Astrocyte (in vitro differentiated cells and primary cell): ENCODE data around the gene PTPRT. TPM values are rescaled to one million over a fixed set of nuclear protein-coding genes. Genes with fewer than 3 reads are reported as not detected.

ENCODE experiments used
- DNase-seq: peaks from one replicate; pipeline ENCODE4 v3.0.0-alpha.2; 2010; ENCODE audit warnings: low read depth
- FAIRE-seq: peaks from 2 replicates; lab custom pipeline; 2011; peaks lifted over from hg19 to GRCh38; lab: Jason Lieb, UNC
- H2AFZ ChIP-seq: 2 replicates; pipeline ENCODE4 v1.6.0; 2012; ENCODE audit warnings: low read depth, low read length, inconsistent platforms
- H3K27ac ChIP-seq: 2 replicates; pipeline ENCODE4 v1.5.1; 2011; ENCODE audit warnings: low read depth, low read length, inconsistent platforms
- H3K27me3 ChIP-seq: 2 replicates; pipeline ENCODE4 v1.6.0; 2011; ENCODE audit warnings: low read length, inconsistent platforms; ENCODE audit not compliant: insufficient read depth
- H3K36me3 ChIP-seq: 2 replicates; pipeline ENCODE4 v1.5.1; 2011; ENCODE audit warnings: low read length, inconsistent platforms; ENCODE audit not compliant: insufficient read depth
- H3K4me1 ChIP-seq: 2 replicates; pipeline ENCODE4 v1.5.1; 2011; ENCODE audit warnings: low read length, inconsistent platforms; ENCODE audit not compliant: insufficient read depth
- H3K4me2 ChIP-seq: 2 replicates; pipeline ENCODE4 v1.6.0; 2012; ENCODE audit warnings: low read length, inconsistent platforms
- H3K4me3 ChIP-seq: 2 replicates; pipeline ENCODE4 v1.5.1; 2011; ENCODE audit warnings: low read depth, mild to moderate bottlenecking, low read length, inconsistent platforms; ENCODE audit not compliant: insufficient read depth
- H3K79me2 ChIP-seq: 2 replicates; pipeline ENCODE4 v1.6.0; 2012; ENCODE audit warnings: mild to moderate bottlenecking, low read length, inconsistent platforms; ENCODE audit not compliant: insufficient read depth
- H3K9ac ChIP-seq: 2 replicates; pipeline ENCODE4 v1.6.0; 2012; ENCODE audit warnings: mild to moderate bottlenecking, low read length, inconsistent platforms
- H3K9me3 ChIP-seq: 2 replicates; pipeline ENCODE4 v1.5.1; 2012; ENCODE audit warnings: low read depth, mild to moderate bottlenecking, low read length, inconsistent platforms; ENCODE audit not compliant: insufficient read depth
- H4K20me1 ChIP-seq: 2 replicates; pipeline ENCODE4 v1.6.0; 2012; ENCODE audit warnings: low read length, inconsistent platforms; ENCODE audit not compliant: insufficient read depth
- H3K27ac Mint-ChIP-seq: one replicate; pipeline ENCODE4 v1.8.0; 2021; ENCODE audit warnings: mild to moderate bottlenecking, mixed read lengths; ENCODE audit not compliant: unreplicated experiment
- H3K27me3 Mint-ChIP-seq: one replicate; pipeline ENCODE4 v1.8.0; 2021; ENCODE audit warnings: low read depth, mixed read lengths; ENCODE audit not compliant: unreplicated experiment
- H3K36me3 Mint-ChIP-seq: one replicate; pipeline ENCODE4 v1.8.0; 2021; ENCODE audit warnings: low read depth, mixed read lengths; ENCODE audit not compliant: unreplicated experiment
- H3K4me1 Mint-ChIP-seq: one replicate; pipeline ENCODE4 v1.8.0; 2021; ENCODE audit warnings: low read depth, mixed read lengths; ENCODE audit not compliant: unreplicated experiment
- H3K4me3 Mint-ChIP-seq: one replicate; pipeline ENCODE4 v1.8.0; 2021; ENCODE audit warnings: mild to moderate bottlenecking, moderate library complexity, mixed read lengths; ENCODE audit not compliant: unreplicated experiment
- H3K9me3 Mint-ChIP-seq: one replicate; pipeline ENCODE4 v1.8.0; 2021; ENCODE audit warnings: mild to moderate bottlenecking, mixed read lengths; ENCODE audit not compliant: unreplicated experiment
- EZH2 ChIP-seq: IDR thresholded peaks from 2 replicates; pipeline ENCODE4 v1.6.1; 2012; ENCODE audit warnings: mild to moderate bottlenecking, low read length, inconsistent platforms; ENCODE audit not compliant: insufficient read depth
- total RNA-seq: library from RNA; stranded (reverse); gene quantifications from 2 replicates; pipeline ENCODE4 v1.2.1, GENCODE V29; 2021
- TF ChIP-seq, protein P1 (sequence below): IDR thresholded peaks from 2 replicates; pipeline ENCODE4 v1.5.1; 2011; ENCODE audit warnings: low read depth, mild to moderate bottlenecking, inconsistent platforms, low read length, moderate library complexity; ENCODE audit not compliant: insufficient read depth

Gene PTPRT
- total RNA-seq, 1 donor from 2014 or later: 0.25 TPM

- FAIRE-seq (no peak), DNase-seq (no peak)
- no peaks in the 10 kb centered on the region for H3K36me3 ChIP-seq
- no peaks in the 10 kb centered on the region for H3K9me3 ChIP-seq
- H2AFZ ChIP-seq: no peak overlapping the region
- no peaks in the 10 kb centered on the region for H3K4me1 Mint-ChIP-seq
- H3K4me1 ChIP-seq: no peaks in the 10 kb centered on the region
- H3K27me3 Mint-ChIP-seq: no peaks in the 10 kb centered on the region
- H4K20me1 ChIP-seq: no peaks in the 10 kb centered on the region
- H3K27me3 ChIP-seq: no peaks in the 10 kb centered on the region
- no peak overlapping the region for H3K4me3 ChIP-seq
- TF ChIP-seq, protein P1, sequence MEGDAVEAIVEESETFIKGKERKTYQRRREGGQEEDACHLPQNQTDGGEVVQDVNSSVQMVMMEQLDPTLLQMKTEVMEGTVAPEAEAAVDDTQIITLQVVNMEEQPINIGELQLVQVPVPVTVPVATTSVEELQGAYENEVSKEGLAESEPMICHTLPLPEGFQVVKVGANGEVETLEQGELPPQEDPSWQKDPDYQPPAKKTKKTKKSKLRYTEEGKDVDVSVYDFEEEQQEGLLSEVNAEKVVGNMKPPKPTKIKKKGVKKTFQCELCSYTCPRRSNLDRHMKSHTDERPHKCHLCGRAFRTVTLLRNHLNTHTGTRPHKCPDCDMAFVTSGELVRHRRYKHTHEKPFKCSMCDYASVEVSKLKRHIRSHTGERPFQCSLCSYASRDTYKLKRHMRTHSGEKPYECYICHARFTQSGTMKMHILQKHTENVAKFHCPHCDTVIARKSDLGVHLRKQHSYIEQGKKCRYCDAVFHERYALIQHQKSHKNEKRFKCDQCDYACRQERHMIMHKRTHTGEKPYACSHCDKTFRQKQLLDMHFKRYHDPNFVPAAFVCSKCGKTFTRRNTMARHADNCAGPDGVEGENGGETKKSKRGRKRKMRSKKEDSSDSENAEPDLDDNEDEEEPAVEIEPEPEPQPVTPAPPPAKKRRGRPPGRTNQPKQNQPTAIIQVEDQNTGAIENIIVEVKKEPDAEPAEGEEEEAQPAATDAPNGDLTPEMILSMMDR: no peak
- no peak for TF ChIP-seq EZH2
- H3K4me3 Mint-ChIP-seq: no peak overlapping the region
- H3K27ac ChIP-seq: no peak overlapping the region
- H3K79me2 ChIP-seq: no peaks in the 10 kb centered on the region
- H3K9ac ChIP-seq: no peak overlapping the region
- no peaks in the 10 kb centered on the region for H3K9me3 Mint-ChIP-seq
- no peak overlapping the region for H3K27ac Mint-ChIP-seq
- no peaks in the 10 kb centered on the region for H3K36me3 Mint-ChIP-seq
- no peak overlapping the region for H3K4me2 ChIP-seq
Measured at GRCh38 chr20:43178080-43178479, 11.6 kb downstream of the PTPRT start.

DNA sequence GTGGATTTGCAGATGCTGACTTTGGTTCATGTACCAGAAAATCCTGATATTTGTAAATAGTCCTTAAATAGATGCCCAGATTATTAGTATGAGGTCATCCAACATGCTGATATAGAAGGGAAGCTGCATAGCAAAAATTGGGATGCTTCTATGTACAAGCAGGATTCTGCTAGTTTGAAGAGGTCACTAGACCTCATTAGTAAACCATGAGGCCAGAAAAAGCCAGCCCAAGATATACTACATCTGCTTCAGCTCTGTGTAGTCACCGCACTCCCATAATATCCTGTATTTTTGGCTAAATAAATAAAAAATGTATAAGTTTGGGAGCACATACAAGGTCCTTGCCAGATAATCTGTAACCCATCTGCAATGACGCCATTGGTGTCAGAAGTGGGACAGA, 13.0 kb downstream of the PTPRT start:
- FAIRE-seq (no peak), DNase-seq (no peak)
- Mint-ChIP-seq H3K27ac (no peak overlapping the region), H3K9me3 (no peaks in the 10 kb centered on the region), H3K4me3 (no peak overlapping the region), H3K27me3 (no peaks in the 10 kb centered on the region), H3K4me1 (no peaks in the 10 kb centered on the region), H3K36me3 (no peaks in the 10 kb centered on the region)
- H3K36me3 ChIP-seq: no peaks in the 10 kb centered on the region
- TF ChIP-seq, protein P1: no peak
- no peak for TF ChIP-seq EZH2
- no peak overlapping the region for H3K4me3 ChIP-seq
- no peak overlapping the region for H3K4me2 ChIP-seq
- no peaks in the 10 kb centered on the region for H3K79me2 ChIP-seq
- H3K27me3 ChIP-seq: no peaks in the 10 kb centered on the region
- no peak overlapping the region for H3K9ac ChIP-seq
- no peaks in the 10 kb centered on the region for H3K4me1 ChIP-seq
- no peak overlapping the region for H2AFZ ChIP-seq
- no peaks in the 10 kb centered on the region for H4K20me1 ChIP-seq
- H3K27ac ChIP-seq: no peak overlapping the region
- H3K9me3 ChIP-seq: no peaks in the 10 kb centered on the region

GRCh38 chr20:43171930-43172329, 17.8 kb downstream of the PTPRT start:
- no peak for FAIRE-seq

More at GRCh38 chr20:43171930-43172329, 17.8 kb downstream of the PTPRT start:
- Mint-ChIP-seq H3K36me3 (no peaks in the 10 kb centered on the region), H3K27ac (no peak overlapping the region), H3K4me1 (no peaks in the 10 kb centered on the region), H3K4me3 (no peak overlapping the region), H3K27me3 (peaks cover 4% of the 10 kb centered on the region), H3K9me3 (peaks cover 4% of the 10 kb centered on the region)
- no peaks in the 10 kb centered on the region for H3K9me3 ChIP-seq
- no peaks in the 10 kb centered on the region for H3K79me2 ChIP-seq
- TF ChIP-seq, protein P1: no peak
- TF ChIP-seq EZH2: no peak
- no peaks in the 10 kb centered on the region for H3K4me1 ChIP-seq
- DNase-seq: no peak
- H3K4me2 ChIP-seq: no peak overlapping the region
- H3K27me3 ChIP-seq: no peaks in the 10 kb centered on the region
- H3K4me3 ChIP-seq: no peak overlapping the region
- no peak overlapping the region for H2AFZ ChIP-seq
- H3K36me3 ChIP-seq: no peaks in the 10 kb centered on the region
- no peak overlapping the region for H3K27ac ChIP-seq
- no peak overlapping the region for H3K9ac ChIP-seq
- H4K20me1 ChIP-seq: no peaks in the 10 kb centered on the region
